HL-60/S4 (cell line): ENCODE data around the gene TMEM141.
"Not testable (repeated sequence)": the region's sequence is repeated elsewhere in the genome, so short reads cannot be mapped to it uniquely, and the experiment has no call there.

Experiments
- in situ Hi-C: fragments of 300-500 bp; cut with MboI; formaldehyde crosslinking; loops from 2 replicates; pipeline ENCODE4 v1.14.3; 2022; ENCODE audit warnings: low sequenced_read_pairs

The TMEM141 gene

DNA sequence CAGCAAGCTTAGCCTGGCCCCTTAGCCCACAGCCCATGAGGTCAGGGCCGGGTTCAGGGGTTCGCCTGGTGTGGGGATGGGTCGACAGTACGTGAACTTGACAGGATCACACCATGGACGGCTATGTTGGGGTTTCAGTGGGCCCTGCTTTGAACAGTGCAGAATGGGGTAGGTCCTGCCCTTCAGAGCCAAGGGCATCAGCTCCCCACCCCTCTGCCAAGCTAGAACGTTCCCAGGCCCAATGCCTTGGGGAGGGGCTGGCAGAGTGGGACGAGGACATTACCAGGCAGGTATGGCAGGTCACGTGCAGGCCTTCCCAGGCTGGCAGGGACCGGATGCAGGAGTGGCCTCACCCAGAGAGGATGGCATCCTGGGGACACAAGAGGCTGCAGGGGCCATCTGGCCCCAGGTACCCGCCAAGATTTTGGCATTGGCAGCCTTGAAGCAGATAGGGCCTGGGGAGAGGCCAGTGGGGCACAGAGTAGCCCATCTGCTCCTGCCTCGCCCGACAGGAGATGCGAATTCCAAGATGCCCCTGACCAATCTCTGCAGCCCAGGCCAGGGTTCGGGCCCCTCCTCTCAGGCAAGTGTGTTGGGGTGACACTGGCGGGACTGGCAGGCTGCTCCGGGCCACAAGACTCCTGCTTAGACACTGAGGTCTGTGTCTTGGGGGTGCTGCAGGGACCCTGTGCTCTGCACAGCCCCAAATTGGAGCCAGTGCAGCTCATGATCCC lies 50.7 kb downstream of the TMEM141 start:
- in situ Hi-C loops: not testable (repeated sequence)

DNA sequence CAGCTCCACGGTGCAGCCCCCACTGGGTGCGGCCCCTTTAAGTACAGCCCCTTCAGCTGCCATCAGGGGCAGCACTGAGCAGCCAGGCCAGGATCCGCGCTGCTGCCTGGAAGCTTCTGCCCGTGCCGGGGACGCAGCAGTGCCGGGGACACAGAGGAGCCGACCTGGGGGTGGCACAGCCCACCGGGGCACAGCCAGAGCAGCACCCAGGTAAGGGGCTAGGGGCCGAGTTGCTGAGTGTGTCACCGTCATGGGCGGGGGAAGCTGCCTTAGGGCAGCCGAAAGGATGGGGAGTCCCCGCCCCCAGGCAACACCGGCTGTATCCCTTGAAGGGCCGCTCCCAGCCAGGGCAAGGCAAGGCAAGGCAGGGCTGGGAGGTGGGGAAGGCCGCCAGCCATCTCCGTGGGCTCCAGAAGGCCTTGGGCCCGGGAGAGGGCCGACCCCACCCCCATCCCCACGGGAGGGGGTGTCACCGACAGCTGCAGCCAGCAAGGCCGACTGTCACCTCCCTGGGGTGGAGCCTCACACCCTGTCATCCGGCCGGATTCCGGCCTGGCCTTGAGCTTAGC lies 51.3 kb downstream of the TMEM141 start, which contains the start of gene AJM1:
Gene AJM1, plus strand, starts transcription at position 99 of the 569 bp plus-strand sequence. CDS start 1,937 bp downstream, outside the sequence.
- in situ Hi-C loops: not testable (repeated sequence)
